HCT116 (cell line): Measurements from ENCODE around the gene TRMU.

Experiments
- CBX3 ChIP-seq: IDR thresholded peaks from 2 replicates; pipeline ENCODE4 v1.6.1; 2012; ENCODE audit warnings: low read depth
- CTCF ChIP-seq, 3 experiments: fragments of 200-600 bp in 1 of 3; sonication (generic) in 1 of 3; IDR thresholded peaks in 2 of 3; conservative IDR thresholded peaks in 1 of 3; 2 replicates each; pipeline ENCODE4 v1.5.1; 2012 to 2017; ENCODE audit warnings: low read depth in 2 of 3, low read length in 2 of 3, antibody characterized with exemption in 1 of 3, borderline replicate concordance in 1 of 3, control low read depth in 1 of 3, mild to moderate bottlenecking in 1 of 3, mixed read lengths in 1 of 3, mixed run types in 1 of 3, moderate library complexity in 1 of 3; ENCODE audit not compliant: insufficient read depth in 1 of 3
- EZH2phosphoT487 ChIP-seq: fragments of 200-600 bp; IDR thresholded peaks from 2 replicates; pipeline ENCODE4 v1.6.1; 2018; ENCODE audit warnings: antibody characterized with exemption, borderline replicate concordance
- POLR2A ChIP-seq: IDR thresholded peaks from 2 replicates; pipeline ENCODE4 v1.7.0; 2011; ENCODE audit warnings: borderline replicate concordance; ENCODE audit not compliant: insufficient read depth, insufficient read length; ENCODE audit errors: extremely low read depth
- POLR2AphosphoS5 ChIP-seq: IDR thresholded peaks from 2 replicates; pipeline ENCODE4 v1.6.1; 2011; ENCODE audit warnings: mild to moderate bottlenecking, low read depth, low read length, moderate library complexity
- SIN3A ChIP-seq: IDR thresholded peaks from 2 replicates; pipeline ENCODE4 v1.6.1; 2012; ENCODE audit warnings: low read depth
- YY1 ChIP-seq: IDR thresholded peaks from 2 replicates; pipeline ENCODE4 v1.6.1; 2011; ENCODE audit warnings: low read length, low read depth, moderate library complexity, mild to moderate bottlenecking; ENCODE audit not compliant: insufficient replicate concordance; ENCODE audit errors: extremely low read depth

- TF ChIP-seq CTCF (IDR thresholded peaks at IDR 0.05 in 2 of 3, conservative IDR thresholded peaks at IDR 0.05 in 1 of 3; ENCODE audit: borderline replicate concordance in 1 of 3, insufficient read depth in 1 of 3, low read depth in 2 of 3, low read length in 2 of 3) (no peak), CBX3 (no peak), POLR2AphosphoS5 (no peak), EZH2phosphoT487 (no peak), SIN3A (no peak), YY1 (no peak), POLR2A (no peak)
Measured at GRCh38 chr22:46317646-46318045, 17.9 kb upstream of the TRMU start.
